Natural killer cell (primary cell): ENCODE measurements around the gene FAHD1. TPM values are rescaled to one million over a fixed set of nuclear protein-coding genes. Genes with fewer than 3 reads are reported as not detected.

ENCODE experiments used
- ATAC-seq, 3 donors: fragments of 150-1000 bp in 2 of 3; fragments of 200-7000 bp in 1 of 3; cut with Tn5 transposase; 1 replicate in 1 of 3; 2 replicates in 2 of 3; pipeline ENCODE4 v1.10.0; 2021; ENCODE audit warnings: mild to moderate bottlenecking in 2 of 3, moderate library complexity in 2 of 3
- DNase-seq, 2 donors: peaks; one replicate each; pipeline versions ENCODE4 v3.0.0 to v3.0.0-alpha.2; 2013 to 2021; ENCODE audit warnings: mixed read lengths in 1 of 2
- H3K27ac ChIP-seq: one replicate; pipeline ENCODE4 v1.5.1; 2013; ENCODE audit warnings: mild to moderate bottlenecking, low read length
- H3K27me3 ChIP-seq: one replicate; pipeline ENCODE4 v1.6.1; 2013; ENCODE audit warnings: low read length; ENCODE audit not compliant: control insufficient read depth, insufficient read depth
- H3K36me3 ChIP-seq: one replicate; pipeline ENCODE4 v1.6.1; 2013; ENCODE audit warnings: low read length; ENCODE audit not compliant: control insufficient read depth, insufficient read depth
- H3K4me1 ChIP-seq: one replicate; pipeline ENCODE4 v1.6.1; 2013; ENCODE audit warnings: low read length; ENCODE audit not compliant: control insufficient read depth, insufficient read depth
- H3K4me3 ChIP-seq: one replicate; pipeline ENCODE4 v1.5.1; 2013; ENCODE audit warnings: low read length
- H3K9me3 ChIP-seq: one replicate; pipeline ENCODE4 v1.6.1; 2013; ENCODE audit warnings: low read length; ENCODE audit not compliant: control insufficient read depth, insufficient read depth
- H3K27ac Mint-ChIP-seq, 2 donors: one replicate each; pipeline ENCODE4 v1.8.0; 2022; ENCODE audit warnings: mild to moderate bottlenecking in 2 of 2, mixed read lengths in 2 of 2, moderate library complexity in 1 of 2
- H3K27me3 Mint-ChIP-seq, 2 donors: one replicate each; pipeline ENCODE4 v1.8.0; 2022; ENCODE audit warnings: low read depth in 2 of 2, mixed read lengths in 2 of 2
- H3K36me3 Mint-ChIP-seq: one replicate; pipeline ENCODE4 v1.8.0; 2022; ENCODE audit warnings: mixed read lengths
- H3K4me1 Mint-ChIP-seq, 2 donors: one replicate each; pipeline ENCODE4 v1.8.0; 2022; ENCODE audit warnings: mixed read lengths in 2 of 2
- H3K4me3 Mint-ChIP-seq: one replicate; pipeline ENCODE4 v1.8.0; 2022; ENCODE audit warnings: mild to moderate bottlenecking, moderate library complexity, mixed read lengths
- H3K9me3 Mint-ChIP-seq, 2 donors: one replicate each; pipeline ENCODE4 v1.8.0; 2022; ENCODE audit warnings: mixed read lengths in 2 of 2
- WGBS: methylation state at CpG from one replicate; pipeline ENCODE4 v1.1.7; 2013; ENCODE audit warnings: missing lambda C conversion rate; ENCODE audit not compliant: insufficient coverage; 5-methylcytosine and 5-hydroxymethylcytosine counted together
- intact Hi-C: fragments of 100-400 bp; cut with micrococcal nuclease; formaldehyde crosslinking; loops from one replicate; pipeline ENCODE4 v1.14.2; 2022
- total RNA-seq, 4 donors: library from RNA; stranded (reverse); fragments of 120-200 nt in 1 of 4; gene quantifications; one replicate each; pipeline versions ENCODE4 v1.2.3 to v1.2.4, GENCODE V29; 2013 to 2022
- TF ChIP-seq, protein P1 (sequence below): fragments of 200-600 bp; IDR thresholded peaks from one replicate; pipeline ENCODE4 v1.8.0; 2022; ENCODE audit warnings: antibody characterized with exemption

Gene FAHD1
- total RNA-seq, 3 donors from 2014 or later (not counting 1 experiment from before 2014, with no cell fraction given) = 5.3 to 10.6 (median 7.4) TPM

DNA sequence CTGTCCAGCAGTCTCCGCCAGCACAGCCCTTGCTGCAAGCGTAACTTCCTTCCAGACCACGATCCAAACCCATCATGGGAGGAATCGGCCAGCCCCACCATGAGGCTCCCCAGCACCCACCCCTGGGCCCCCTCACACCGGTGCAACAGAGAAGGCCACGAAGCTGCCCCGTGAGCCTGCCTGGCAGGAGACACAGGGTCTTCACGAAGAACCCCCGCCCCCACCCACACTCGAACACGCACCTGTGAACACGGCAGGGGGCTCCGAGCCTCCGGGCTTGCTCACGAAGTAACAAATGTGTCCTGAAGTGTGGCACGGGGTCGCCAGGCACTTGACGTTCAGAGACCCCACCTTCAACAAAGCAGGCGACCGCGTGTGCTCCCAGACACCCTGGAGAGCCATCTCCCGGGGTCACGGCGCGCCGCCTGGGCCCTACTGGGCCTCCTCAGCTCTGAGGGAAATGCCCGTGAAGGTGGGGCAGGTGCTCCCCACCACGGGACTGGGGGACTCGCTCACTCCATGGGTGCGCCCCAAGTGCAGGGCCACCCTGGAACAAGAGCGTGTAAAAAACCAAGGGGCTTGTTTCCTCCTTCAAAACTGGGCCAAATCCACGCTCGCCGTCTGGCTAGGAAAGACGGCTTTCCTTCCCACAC lies 8.0 kb upstream of the FAHD1 start:
- WGBS = 96% methylated on average over 35 of the region's 35 CpGs
- ATAC-seq (no peak), DNase-seq (no peak)
- TF ChIP-seq, protein P1, sequence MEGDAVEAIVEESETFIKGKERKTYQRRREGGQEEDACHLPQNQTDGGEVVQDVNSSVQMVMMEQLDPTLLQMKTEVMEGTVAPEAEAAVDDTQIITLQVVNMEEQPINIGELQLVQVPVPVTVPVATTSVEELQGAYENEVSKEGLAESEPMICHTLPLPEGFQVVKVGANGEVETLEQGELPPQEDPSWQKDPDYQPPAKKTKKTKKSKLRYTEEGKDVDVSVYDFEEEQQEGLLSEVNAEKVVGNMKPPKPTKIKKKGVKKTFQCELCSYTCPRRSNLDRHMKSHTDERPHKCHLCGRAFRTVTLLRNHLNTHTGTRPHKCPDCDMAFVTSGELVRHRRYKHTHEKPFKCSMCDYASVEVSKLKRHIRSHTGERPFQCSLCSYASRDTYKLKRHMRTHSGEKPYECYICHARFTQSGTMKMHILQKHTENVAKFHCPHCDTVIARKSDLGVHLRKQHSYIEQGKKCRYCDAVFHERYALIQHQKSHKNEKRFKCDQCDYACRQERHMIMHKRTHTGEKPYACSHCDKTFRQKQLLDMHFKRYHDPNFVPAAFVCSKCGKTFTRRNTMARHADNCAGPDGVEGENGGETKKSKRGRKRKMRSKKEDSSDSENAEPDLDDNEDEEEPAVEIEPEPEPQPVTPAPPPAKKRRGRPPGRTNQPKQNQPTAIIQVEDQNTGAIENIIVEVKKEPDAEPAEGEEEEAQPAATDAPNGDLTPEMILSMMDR = no peak
- no peaks in the 10 kb centered on the region for H3K27me3 ChIP-seq
- no peak overlapping the region for H3K27ac ChIP-seq
- no peak overlapping the region for H3K4me3 ChIP-seq
- intact Hi-C loops = no loop called here
- H3K27ac Mint-ChIP-seq = no peak overlapping the region
- H3K4me3 Mint-ChIP-seq = no peak overlapping the region
- peaks cover 0 to 4% of the 10 kb centered on the region in 2 donors for H3K4me1 Mint-ChIP-seq
- H3K36me3 ChIP-seq = peaks cover 47% of the 10 kb centered on the region
- no peaks in the 10 kb centered on the region for H3K4me1 ChIP-seq
- H3K9me3 Mint-ChIP-seq = no peaks in the 10 kb centered on the region
- H3K9me3 ChIP-seq = no peaks in the 10 kb centered on the region
- no peaks in the 10 kb centered on the region for H3K36me3 Mint-ChIP-seq
- H3K27me3 Mint-ChIP-seq = no peaks in the 10 kb centered on the region

DNA sequence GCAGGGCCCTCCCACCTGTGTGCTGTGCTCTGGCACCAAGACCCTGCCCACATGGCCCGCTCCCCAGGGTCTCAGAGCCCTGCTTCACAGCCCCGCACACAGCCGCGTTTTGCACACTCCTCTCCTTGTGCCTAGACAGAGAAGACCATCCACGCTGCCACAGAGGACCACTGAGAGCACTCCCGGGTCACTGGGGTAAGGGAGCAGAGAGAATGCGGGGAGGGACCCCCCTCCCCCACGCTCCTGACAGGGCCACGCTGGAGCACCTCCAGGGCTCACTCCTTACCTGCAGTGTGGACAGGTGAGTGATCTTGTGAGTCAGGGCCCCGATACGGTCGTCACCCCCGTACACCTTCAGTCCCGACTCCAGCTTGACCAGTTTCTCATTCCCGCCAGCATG lies 7.4 kb upstream of the FAHD1 start:
- H3K36me3 ChIP-seq = peaks cover 47% of the 10 kb centered on the region
- intact Hi-C loops = no loop called here
- 99% methylated on average over 15 of the region's 15 CpGs for WGBS

DNA sequence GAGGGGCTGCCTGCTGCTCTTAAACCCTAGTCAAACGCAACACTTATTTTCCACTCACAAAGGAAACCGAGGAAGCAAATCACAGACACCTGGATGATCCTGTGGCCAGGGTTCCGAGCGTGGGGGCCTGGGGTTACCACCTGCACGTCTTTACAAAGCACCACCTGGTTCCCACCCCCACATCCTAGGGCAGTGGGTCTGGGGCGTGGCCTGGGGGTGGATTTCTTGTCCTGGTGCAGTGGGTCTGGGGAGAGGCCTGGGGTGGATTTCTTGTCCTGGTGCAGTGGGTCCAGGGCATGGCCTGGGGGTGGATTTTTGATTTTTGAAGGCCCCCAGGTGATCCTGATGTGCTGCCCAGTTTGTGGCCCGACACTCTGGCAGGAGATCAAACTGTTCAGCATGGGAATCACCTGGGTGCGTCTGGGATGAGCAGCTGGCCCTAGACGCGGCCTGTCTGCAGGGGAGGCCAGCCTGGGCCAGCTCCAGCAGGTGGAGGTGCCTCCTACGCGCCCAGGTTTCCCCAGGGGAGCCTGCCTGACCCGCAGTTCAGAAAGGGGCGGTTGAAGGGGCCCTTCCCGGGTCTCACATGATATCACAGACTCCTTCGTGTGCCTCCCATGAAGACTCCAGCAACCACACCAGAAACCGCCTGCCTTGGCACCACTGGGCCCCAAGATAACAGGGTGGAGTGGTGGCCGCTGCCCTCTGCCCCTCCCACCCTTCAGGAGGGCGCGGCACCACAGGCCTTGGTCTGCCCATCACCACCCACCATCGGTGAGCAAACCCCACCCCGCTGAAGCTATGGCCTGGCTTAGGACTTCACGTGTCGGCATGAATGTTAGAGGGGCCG lies 6.7 kb upstream of the FAHD1 start:
- no peak overlapping the region for H3K4me3 Mint-ChIP-seq
- intact Hi-C loops = no loop called here
- no peak overlapping the region for H3K27ac Mint-ChIP-seq
- no peak overlapping the region for H3K27ac ChIP-seq
- no peaks in the 10 kb centered on the region for H3K27me3 Mint-ChIP-seq
- no peaks in the 10 kb centered on the region for H3K36me3 Mint-ChIP-seq
- peaks cover 47% of the 10 kb centered on the region for H3K36me3 ChIP-seq
- H3K4me3 ChIP-seq = no peak overlapping the region
- TF ChIP-seq, protein P1 = no peak
- no peaks in the 10 kb centered on the region for H3K9me3 ChIP-seq
- H3K27me3 ChIP-seq = no peaks in the 10 kb centered on the region
- no peaks in the 10 kb centered on the region for H3K9me3 Mint-ChIP-seq
- H3K4me1 ChIP-seq = peaks cover 6% of the 10 kb centered on the region
- DNase-seq (no peak), ATAC-seq (no peak)
- H3K4me1 Mint-ChIP-seq = peaks cover 0 to 11% of the 10 kb centered on the region in 2 donors
- 93% methylated on average over 24 of the region's 25 CpGs for WGBS

More for the DNA sequence above, 7.4 kb upstream of the FAHD1 start:
- Histone ChIP-seq H3K9me3 (no peaks in the 10 kb centered on the region), H3K4me1 (peaks cover under 1% of the 10 kb centered on the region), H3K4me3 (no peak overlapping the region), H3K27ac (no peak overlapping the region), H3K27me3 (no peaks in the 10 kb centered on the region)
- H3K9me3 Mint-ChIP-seq = no peaks in the 10 kb centered on the region
- ATAC-seq (no peak), DNase-seq (no peak)
- no peaks in the 10 kb centered on the region for H3K36me3 Mint-ChIP-seq
- no peaks in the 10 kb centered on the region for H3K27me3 Mint-ChIP-seq
- TF ChIP-seq, protein P1 = no peak
- H3K4me1 Mint-ChIP-seq = peaks cover 0 to 8% of the 10 kb centered on the region in 2 donors
- H3K27ac Mint-ChIP-seq = no peak overlapping the region
- no peak overlapping the region for H3K4me3 Mint-ChIP-seq
